Central memory CD8-positive, alpha-beta T cell (primary cell): ENCODE data around the gene FCHSD2.

ENCODE experiments used
- ATAC-seq: fragments of 150-1000 bp; cut with Tn5 transposase; replicated peaks from 2 replicates; pipeline ENCODE4 v1.10.0; 2022; ENCODE audit warnings: mild to moderate bottlenecking, moderate FRiP score, moderate number of reproducible peaks; ENCODE audit not compliant: poor library complexity, severe bottlenecking; ENCODE audit errors: extremely low read depth
- DNase-seq, 2 donors: peaks; one replicate each; pipeline ENCODE4 v3.0.0; 2021; ENCODE audit warnings: low spot score in 2 of 2
- H3K27ac Mint-ChIP-seq: one replicate; pipeline ENCODE4 v1.8.0; 2022; ENCODE audit warnings: low read depth, mild to moderate bottlenecking, moderate library complexity, mixed read lengths
- H3K27me3 Mint-ChIP-seq: one replicate; pipeline ENCODE4 v1.8.0; 2022; ENCODE audit warnings: mixed read lengths
- H3K36me3 Mint-ChIP-seq: one replicate; pipeline ENCODE4 v1.8.0; 2022; ENCODE audit warnings: mild to moderate bottlenecking, moderate library complexity, mixed read lengths; ENCODE audit not compliant: insufficient read depth
- H3K4me1 Mint-ChIP-seq: one replicate; pipeline ENCODE4 v1.8.0; 2022; ENCODE audit warnings: mixed read lengths
- H3K4me3 Mint-ChIP-seq: one replicate; pipeline ENCODE4 v1.8.0; 2022; ENCODE audit warnings: mild to moderate bottlenecking, moderate library complexity, mixed read lengths
- H3K9me3 Mint-ChIP-seq: one replicate; pipeline ENCODE4 v1.8.0; 2022; ENCODE audit warnings: mixed read lengths

Gene FCHSD2

GRCh38 chr11:73142128-73142377, at the start of gene FCHSD2:
Gene FCHSD2 (minus strand): TSS chr11:73142318. CDS start chr11:73141877, 441 bp downstream.
- Mint-ChIP-seq H3K27ac (peak within 1 kb of the TSS; percentile 96), H3K4me1 (peaks cover 40% of the 10 kb centered on the region), H3K27me3 (no peaks in the 10 kb centered on the region), H3K36me3 (peaks cover 27% of the 10 kb centered on the region), H3K9me3 (no peaks in the 10 kb centered on the region), H3K4me3 (peak within 1 kb of the TSS; percentile 88)
- DNase-seq (no peak), ATAC-seq (no peak)

DNA sequence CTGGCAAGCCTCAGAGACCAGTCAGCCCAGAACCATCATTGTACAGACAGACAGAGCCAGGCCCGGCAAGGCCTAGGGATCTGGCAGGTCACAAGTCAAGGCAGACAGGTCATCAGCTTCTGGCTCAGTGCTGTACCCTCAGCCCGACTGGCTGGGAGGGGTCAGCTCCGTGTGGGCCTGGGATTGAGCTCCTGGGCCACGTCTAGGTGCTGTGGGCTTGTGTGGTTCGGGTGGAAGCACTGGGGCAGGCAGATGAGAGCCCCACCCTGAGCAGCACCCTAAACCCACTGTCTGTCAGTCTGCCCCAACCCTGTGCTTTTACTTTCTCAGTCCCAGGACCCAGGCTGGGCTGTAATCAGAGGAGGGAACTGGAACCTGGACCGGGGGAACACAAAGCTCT, 49.0 kb upstream of the FCHSD2 start:
- Mint-ChIP-seq H3K27ac (no peak overlapping the region), H3K4me3 (no peak overlapping the region), H3K27me3 (peaks cover 6% of the 10 kb centered on the region), H3K9me3 (no peaks in the 10 kb centered on the region), H3K4me1 (no peaks in the 10 kb centered on the region), H3K36me3 (no peaks in the 10 kb centered on the region)
- DNase-seq (no peak), ATAC-seq (no peak)

DNA sequence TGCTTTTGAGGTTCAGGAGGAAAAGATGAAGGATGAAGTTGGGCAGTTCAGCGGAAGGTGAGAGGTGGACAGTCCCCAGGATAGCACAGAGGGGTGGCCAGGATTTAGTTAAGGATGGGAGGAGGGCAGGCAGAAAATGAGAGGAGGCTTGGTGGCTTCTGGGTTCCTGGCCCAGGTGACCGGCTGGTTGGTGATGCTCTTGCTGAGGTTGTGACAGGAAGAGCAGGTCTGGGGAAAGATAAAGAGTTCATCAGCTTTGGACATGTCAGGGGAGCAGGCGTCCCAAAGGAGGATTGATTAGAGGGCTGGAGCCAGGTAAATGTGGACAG, 48.4 kb upstream of the FCHSD2 start:
- H3K4me1 Mint-ChIP-seq = no peaks in the 10 kb centered on the region
- H3K27ac Mint-ChIP-seq = no peak overlapping the region
- H3K36me3 Mint-ChIP-seq = no peaks in the 10 kb centered on the region

GRCh38 chr11:73189723-73190556, 47.8 kb upstream of the FCHSD2 start:
- ATAC-seq (no peak), DNase-seq (no peak)
- H3K4me3 Mint-ChIP-seq = no peak overlapping the region
- H3K36me3 Mint-ChIP-seq = peaks cover 2% of the 10 kb centered on the region
- H3K27me3 Mint-ChIP-seq = no peaks in the 10 kb centered on the region
- H3K9me3 Mint-ChIP-seq = no peaks in the 10 kb centered on the region
- H3K4me1 Mint-ChIP-seq = no peaks in the 10 kb centered on the region
- H3K27ac Mint-ChIP-seq = no peak overlapping the region

More for the DNA sequence above, 48.4 kb upstream of the FCHSD2 start:
- Mint-ChIP-seq H3K9me3 (no peaks in the 10 kb centered on the region), H3K27me3 (no peaks in the 10 kb centered on the region), H3K4me3 (no peak overlapping the region)
- ATAC-seq (no peak), DNase-seq (no peak)

GRCh38 chr11:73189315-73189714, 47.2 kb upstream of the FCHSD2 start:
- H3K9me3 Mint-ChIP-seq = no peaks in the 10 kb centered on the region
- H3K36me3 Mint-ChIP-seq = peaks cover 3% of the 10 kb centered on the region
- H3K4me1 Mint-ChIP-seq = no peaks in the 10 kb centered on the region
- DNase-seq (no peak), ATAC-seq (peak; percentile 63)
- no peak overlapping the region for H3K4me3 Mint-ChIP-seq
- no peaks in the 10 kb centered on the region for H3K27me3 Mint-ChIP-seq
- no peak overlapping the region for H3K27ac Mint-ChIP-seq

- no peak overlapping the region for H3K27ac Mint-ChIP-seq
- H3K36me3 Mint-ChIP-seq = peaks cover 3% of the 10 kb centered on the region
- no peak for DNase-seq
- H3K27me3 Mint-ChIP-seq = peaks cover 3% of the 10 kb centered on the region
- no peaks in the 10 kb centered on the region for H3K9me3 Mint-ChIP-seq
- no peak overlapping the region for H3K4me3 Mint-ChIP-seq
- H3K4me1 Mint-ChIP-seq = no peaks in the 10 kb centered on the region
- ATAC-seq = no peak
Observed at GRCh38 chr11:73188301-73188700, 46.2 kb upstream of the FCHSD2 start.

- Mint-ChIP-seq H3K27me3 (peaks cover 7% of the 10 kb centered on the region), H3K4me1 (no peaks in the 10 kb centered on the region), H3K4me3 (no peak overlapping the region), H3K27ac (no peak overlapping the region), H3K9me3 (no peaks in the 10 kb centered on the region), H3K36me3 (peaks cover 3% of the 10 kb centered on the region)
- no peak for ATAC-seq
- DNase-seq = no peak
Observed at GRCh38 chr11:73187854-73188253, 45.7 kb upstream of the FCHSD2 start.

GRCh38 chr11:73186886-73187285, 44.8 kb upstream of the FCHSD2 start:
- Mint-ChIP-seq H3K27ac (no peak overlapping the region), H3K4me1 (no peaks in the 10 kb centered on the region), H3K4me3 (no peak overlapping the region), H3K36me3 (peaks cover 3% of the 10 kb centered on the region), H3K27me3 (peaks cover 10% of the 10 kb centered on the region), H3K9me3 (no peaks in the 10 kb centered on the region)
- DNase-seq = no peak
- ATAC-seq = no peak

- no peak for ATAC-seq
Observed at GRCh38 chr11:73186294-73186850, 44.3 kb upstream of the FCHSD2 start.

DNA sequence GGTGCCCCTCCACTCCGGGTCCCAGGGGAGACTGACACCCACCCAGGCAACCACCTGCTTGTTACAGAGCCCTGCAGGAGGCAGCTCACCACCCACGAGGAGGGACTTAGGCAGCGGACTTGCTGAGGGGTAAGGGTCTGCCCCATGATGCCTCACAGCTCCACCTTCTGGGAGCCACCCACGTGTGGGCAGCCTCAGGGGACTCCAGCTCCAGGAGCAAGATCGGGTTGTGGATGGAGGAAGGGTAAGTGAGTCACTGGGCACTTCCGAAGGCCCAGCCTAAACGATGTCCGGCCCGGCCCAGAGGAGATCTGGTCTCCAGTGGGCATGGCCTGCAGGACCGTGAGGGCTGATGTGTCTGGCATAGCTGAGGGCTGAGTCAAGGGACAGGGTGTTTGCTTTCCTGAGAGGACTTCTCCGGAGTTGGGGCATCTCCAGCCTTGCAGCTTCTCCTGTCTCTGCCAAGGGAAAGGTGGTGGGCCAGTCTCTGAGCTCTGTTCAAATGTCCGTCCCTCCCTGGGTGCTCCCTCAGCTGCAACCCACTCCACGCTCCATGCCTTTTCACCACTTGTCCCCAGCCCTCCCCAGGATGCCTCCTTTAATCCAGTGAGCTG, 43.7 kb upstream of the FCHSD2 start:
- Mint-ChIP-seq H3K27me3 (peaks cover 10% of the 10 kb centered on the region), H3K4me1 (no peaks in the 10 kb centered on the region), H3K9me3 (no peaks in the 10 kb centered on the region), H3K27ac (no peak overlapping the region), H3K4me3 (no peak overlapping the region), H3K36me3 (peaks cover 3% of the 10 kb centered on the region)
- no peak for ATAC-seq
- DNase-seq = no peak

More at GRCh38 chr11:73186294-73186850, 44.3 kb upstream of the FCHSD2 start:
- Mint-ChIP-seq H3K9me3 (no peaks in the 10 kb centered on the region), H3K4me1 (no peaks in the 10 kb centered on the region), H3K36me3 (peaks cover 3% of the 10 kb centered on the region), H3K27me3 (peaks cover 10% of the 10 kb centered on the region), H3K27ac (no peak overlapping the region), H3K4me3 (no peak overlapping the region)
- DNase-seq = no peak

DNA sequence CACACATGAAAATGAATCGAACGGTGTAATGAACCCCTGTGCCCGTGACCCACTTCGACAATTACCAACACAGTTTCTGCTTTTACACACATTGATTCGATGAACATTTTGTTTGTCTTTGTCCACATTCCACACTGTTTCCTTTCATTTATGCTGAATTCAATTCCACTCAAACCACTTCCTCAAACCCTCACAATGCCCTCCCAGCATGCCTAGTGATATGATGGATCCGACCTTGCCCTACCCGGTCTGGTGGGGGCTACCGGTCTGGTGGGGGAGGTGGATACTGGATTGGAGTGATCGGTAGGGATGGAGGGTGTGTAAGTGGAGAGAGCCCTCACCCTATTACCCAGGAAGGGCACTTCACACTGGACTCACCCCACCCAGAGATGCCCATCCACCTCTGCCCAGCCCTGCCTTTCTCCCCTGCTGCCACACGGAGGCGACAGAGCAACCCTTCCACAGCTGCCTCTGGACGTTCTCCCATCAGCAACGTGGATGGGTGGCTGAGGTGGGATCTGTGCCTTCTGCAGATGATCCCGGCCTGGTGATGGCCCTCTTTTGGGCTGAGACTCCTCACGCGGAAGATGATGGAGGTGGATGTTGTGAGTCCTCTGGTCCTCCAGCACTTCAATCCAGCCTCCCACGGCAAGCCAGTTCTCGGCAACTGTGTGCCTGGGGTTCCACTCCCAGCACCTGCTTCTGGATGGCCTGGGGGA, 43.0 kb upstream of the FCHSD2 start:
- peaks cover 3% of the 10 kb centered on the region for H3K36me3 Mint-ChIP-seq
- H3K4me3 Mint-ChIP-seq = no peak overlapping the region
- no peaks in the 10 kb centered on the region for H3K4me1 Mint-ChIP-seq

GRCh38 chr11:73182824-73183321, 40.8 kb upstream of the FCHSD2 start:
- H3K4me3 Mint-ChIP-seq = no peak overlapping the region
- peaks cover 5% of the 10 kb centered on the region for H3K4me1 Mint-ChIP-seq
- no peak for ATAC-seq
- no peaks in the 10 kb centered on the region for H3K9me3 Mint-ChIP-seq
- H3K36me3 Mint-ChIP-seq = peaks cover 3% of the 10 kb centered on the region
- DNase-seq = no peak
- peaks cover 10% of the 10 kb centered on the region for H3K27me3 Mint-ChIP-seq
- H3K27ac Mint-ChIP-seq = no peak overlapping the region

More for the DNA sequence above, 43.0 kb upstream of the FCHSD2 start:
- DNase-seq (peak in 1 of 2 donors; percentile 37), ATAC-seq (peak; percentile 56)
- Mint-ChIP-seq H3K27ac (no peak overlapping the region), H3K9me3 (no peaks in the 10 kb centered on the region), H3K27me3 (peaks cover 10% of the 10 kb centered on the region)
